Measurements from ENCODE around the gene DGKH.

The DGKH gene

DNA sequence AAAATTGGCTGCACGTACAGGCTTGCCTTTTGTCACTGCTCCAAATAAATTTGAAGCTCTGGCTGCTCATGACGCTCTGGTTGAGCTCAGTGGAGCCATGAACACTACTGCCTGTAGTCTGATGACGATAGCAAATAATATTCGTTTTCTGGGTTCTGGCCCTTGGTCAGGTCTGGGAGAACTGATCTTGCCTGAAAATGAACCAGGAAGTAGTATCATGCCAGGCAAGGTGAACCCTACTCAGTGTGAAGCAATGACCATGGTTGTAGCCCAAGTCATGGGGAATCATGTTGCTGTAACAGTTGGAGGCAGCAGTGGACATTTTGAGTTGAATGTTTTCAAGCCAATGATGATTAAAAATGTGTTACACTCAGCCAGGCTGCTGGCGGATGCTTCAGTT lies 207.4 kb downstream of the DGKH start:
- no peak for DNase-seq

DNA sequence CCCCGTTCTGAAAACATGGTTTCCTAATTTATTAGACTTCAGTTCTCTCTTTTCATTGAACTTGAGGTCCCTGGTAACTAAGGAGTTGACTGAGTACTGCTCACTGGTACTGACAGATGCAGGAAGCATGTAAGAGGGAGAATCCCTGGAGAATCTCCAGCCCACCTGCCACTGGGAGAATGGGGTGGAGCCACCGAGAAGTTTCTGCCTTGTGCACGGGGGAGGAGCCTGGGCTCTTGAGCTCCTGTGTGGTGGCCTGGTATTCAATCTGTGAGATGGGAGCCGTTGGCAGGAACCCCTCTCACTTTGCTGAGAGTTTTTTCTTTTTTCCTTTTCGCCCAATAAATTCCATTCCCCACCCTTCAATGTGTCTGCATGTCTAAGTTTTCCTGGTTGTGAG lies 210.3 kb downstream of the DGKH start:
- DNase-seq = no peak

DNA sequence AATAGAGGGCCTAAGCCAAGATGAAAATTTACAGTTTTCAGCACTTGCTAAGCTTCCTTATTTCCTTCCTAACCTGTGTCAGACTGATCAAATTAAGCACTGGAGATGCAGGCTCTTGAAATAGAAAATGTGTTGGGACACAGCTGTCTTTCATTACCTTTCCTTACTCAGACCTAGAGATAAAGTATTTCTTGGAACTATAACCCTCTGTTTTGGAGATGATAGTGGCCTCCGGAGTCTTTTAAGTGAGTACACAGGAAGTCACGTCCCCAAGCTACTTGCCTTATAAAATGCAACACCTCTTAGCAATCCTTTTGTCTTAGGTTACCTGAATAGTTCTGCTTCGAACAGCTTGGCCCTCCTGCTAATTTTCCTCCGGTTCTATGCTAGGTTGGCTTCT lies 211.1 kb downstream of the DGKH start:
- DNase-seq = no peak

DNA sequence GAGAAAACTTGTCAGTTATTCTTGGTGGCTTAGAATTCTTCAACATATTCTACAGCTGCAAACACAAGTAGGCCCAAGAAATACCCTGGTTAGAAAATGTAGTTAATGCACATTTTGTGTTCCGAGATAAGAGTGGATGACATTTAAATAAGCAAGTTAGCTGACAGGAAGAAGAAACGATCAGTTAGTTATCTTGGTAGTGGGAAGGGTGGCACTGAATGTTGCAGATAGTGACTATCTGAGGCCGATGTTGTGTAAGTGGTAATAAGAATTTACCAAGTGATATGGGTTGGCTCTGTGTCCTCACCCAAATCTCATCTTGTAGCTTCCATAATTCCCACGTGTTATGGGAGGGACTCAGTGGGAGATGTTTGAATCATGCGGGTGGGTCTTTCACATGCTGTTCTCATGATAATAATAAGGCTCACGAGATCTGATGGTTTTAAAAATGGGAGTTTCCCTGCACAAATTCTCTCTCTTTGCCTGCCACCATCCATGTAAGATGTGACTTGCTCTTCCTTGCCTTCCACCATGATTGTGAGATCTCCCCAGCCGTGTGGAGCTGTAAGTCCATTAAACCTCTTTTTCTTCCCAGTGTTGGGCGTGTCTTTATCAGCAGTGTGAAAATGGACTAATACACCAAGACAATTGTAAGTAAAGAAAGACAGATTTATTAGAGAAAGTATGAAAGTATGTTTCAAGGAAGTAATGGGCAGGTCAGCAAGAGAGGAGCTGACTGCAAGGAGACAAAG lies 212.6 kb downstream of the DGKH start:
- no peak for DNase-seq

DNA sequence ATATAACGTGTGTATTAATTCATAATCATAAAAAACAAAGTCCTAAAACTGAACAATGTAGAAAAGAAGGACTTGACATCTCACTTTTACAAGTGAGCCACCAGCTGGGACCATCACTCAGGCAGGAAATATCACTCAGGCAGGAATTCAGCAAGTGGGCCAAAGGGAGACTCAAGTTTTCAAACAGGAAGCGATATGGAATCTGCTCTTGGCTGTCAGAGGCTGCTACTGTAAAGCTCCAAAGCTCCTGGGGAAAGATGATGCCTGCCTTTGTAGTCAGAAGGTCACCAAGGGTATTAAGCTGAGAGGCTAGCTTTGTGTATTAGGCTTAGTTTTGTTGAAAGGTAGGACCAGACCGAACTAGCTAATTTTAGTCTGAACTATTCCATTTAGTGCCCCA lies 218.0 kb downstream of the DGKH start:
- DNase-seq = no peak

DNA sequence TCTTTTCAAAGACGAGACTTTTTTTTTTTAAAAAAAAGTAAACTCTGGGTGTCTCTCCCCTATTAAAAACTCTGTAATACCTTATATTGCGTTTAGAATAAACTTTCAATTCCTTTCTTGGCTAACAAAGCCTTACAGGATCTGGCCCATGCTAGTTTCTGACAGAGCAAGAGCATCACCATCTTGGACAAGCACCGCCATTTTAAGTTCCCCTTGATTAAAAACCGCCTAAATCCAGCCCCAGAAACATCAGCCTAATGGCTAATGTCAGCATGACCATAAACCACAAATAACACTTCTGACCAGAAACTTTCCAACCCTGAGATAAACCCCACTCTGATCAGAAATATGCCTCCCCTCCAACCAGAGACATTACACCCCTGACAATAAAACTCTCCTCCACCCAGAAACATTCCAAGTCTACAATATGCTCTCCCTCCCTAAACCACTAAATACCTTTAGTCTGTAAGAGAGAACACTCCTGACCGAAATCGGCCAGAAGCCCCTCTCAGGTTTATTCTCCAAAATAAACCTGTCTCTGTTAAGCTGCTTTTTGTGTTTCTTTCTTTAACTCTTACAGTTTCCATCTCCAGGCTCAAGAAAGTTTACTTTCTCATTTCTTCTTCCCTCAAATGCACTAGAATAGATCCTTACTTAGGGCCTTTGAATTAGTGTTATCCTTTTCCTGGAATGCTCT lies 221.9 kb downstream of the DGKH start:
- no peak for DNase-seq

DNA sequence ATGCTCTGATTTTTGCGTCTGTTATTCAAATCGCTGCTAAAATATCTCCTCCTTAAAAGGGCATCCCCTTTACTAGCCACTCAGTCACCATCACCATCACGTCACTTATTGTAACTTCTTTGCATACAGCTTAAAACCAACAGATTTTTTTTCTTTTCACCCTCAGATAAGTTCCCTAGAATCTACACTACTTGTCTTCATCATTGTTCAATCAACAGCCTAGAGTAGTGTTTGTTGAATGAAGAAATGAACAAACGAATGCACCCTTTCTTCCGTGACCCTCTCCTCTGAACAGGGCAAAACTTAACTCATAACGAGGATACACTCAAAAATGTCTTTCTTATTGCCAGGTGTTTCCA lies 222.4 kb downstream of the DGKH start:
- no peak for DNase-seq

DNA sequence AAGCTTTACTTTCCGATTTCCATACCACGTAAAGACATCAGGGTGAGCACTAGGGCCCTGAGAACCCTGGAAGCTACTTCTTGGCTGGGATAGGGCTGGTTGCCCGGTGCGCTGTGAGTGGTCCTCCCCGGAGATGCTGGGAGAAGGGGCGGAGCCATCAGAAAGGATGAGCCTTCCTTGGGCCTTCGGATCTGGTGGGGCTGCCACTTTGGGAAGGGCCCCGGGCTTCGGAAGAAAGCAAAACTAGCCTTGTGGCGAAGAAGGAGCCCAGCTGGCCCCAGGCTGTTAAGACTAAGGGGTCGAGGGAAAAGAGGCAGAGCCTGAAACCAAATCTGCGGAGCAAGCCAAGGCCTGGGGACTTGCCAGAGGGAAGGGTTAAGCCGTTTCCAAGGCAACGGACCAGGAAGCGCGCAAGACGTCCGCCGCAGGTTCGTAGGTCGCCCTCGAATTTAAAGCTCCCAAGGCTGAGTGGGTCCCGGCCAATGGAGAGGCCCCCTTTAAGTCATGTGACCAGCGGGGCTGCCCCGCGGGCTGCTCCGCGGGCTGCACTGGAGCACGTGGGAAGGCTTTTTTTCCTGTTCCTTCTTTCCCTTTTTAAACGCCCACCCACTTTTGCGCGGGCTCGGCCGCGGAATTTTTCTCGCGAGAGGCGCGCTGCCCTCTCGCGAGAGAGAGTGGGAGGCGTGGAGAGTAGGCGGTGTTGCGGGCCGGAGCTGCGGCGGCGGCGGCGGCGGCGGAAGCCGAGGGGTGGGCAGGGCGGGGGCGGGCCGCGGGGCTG lies 223.1 kb downstream of the DGKH start:
- peak; percentile 60 for DNase-seq

DNA sequence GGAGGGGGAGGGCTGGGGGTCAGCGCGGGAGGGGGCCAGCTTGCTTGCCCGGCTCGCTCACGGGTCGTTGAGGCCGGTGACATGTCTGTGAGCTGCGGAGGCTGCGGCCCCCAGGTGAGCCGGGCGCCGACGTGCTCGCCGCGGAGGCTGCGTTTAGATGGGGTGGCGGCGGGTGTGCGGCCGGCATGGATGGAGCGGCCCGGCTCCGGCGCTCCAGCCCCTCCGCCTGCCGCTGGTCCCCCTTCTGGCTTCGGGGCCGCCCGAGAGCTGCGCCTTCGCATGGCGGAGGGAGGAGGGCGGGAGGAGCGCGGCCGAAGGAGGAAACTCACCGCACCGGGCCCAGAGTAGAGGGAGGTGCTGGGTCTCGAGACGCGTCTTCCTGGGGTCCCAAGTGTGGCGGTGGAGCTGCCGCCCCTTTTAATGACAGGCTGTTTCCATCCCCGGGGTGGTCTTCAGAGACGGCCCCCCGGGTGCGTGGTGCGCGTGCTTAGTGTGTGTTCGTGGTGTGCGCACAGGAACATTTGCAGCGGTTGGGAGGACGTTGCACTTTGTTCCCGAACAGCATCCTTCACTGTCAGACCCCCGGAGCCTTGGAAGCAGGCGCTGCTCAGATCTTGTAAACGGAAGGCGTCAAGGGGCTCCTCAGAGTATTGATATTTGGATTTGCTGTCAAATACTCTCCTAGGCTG lies 223.8 kb downstream of the DGKH start, which contains the start of gene AKAP11:
Gene AKAP11 (plus strand): TSS at position 38 of the 689 bp plus-strand sequence. CDS start 14,197 bp downstream, outside the sequence.
- DNase-seq = no peak

DNA sequence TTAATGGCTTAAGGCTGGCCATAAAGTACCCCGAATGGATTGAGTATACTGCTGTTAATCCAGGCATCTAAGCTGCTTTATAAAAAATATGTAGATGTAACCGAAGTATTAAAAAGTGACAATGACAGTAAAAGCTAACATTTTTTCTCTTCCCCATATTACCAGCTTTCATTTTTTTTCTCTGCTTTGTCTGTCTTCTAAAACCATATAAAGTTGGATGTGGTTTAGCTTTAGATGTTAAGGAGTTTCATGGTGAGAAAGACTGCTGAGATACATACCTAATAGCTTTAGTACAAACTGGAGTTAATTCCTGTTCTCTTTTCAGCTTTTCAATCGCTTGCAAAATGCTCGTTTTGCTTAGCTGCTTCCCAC lies 224.3 kb downstream of the DGKH start:
- DNase-seq = no peak

DNA sequence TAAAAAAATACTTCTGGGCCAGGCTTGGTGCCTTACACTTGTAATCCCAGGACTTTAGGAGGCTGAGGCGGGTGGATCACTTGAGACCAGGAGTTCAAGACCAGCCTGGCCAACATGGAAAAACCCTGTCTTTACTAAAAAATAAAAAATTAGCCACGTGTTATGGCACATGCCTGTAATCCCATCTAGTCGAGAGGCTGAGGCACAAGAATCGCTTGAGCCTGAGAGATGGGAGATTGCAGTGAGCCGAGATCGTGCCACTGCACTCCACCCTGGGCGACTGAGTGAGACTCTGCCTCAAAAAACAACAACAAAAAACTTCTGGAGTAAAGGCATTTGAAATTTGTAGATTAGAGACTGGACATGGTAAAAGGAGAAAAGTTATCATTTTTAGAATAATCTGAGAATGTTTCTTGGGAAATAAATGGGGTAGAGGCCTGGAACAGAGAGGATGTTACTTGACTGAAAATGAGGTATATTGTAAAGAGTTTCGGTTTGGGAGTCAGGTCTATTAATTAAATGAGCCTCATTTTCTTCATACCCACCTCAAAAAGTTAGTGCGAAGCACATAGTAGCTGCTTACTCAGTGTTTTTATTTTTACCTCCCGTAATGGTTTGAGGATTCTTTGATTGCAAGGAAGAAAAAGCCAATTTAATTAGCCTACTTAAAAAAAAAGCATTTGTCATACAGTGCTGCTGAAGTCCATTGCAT lies 226.1 kb downstream of the DGKH start:
- no peak for DNase-seq

DNA sequence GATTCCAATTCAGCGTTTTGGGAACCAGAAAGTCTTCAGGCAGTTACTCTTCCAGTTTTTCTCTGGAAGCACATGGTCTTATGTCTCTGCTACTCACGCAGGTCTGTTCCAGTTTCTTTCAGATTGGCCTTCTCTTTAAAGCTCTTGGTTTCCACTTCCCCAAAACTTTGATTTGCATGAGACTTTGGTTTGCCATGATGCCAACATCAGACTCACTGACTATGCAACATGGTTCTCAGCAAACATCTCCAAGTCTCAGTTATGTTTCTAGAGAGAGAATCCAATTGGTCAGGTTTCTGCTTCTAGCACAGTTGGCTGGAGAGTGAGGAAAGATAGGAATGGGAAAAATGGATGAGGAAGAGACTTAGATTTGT lies 226.6 kb downstream of the DGKH start:
- DNase-seq = no peak

DNA sequence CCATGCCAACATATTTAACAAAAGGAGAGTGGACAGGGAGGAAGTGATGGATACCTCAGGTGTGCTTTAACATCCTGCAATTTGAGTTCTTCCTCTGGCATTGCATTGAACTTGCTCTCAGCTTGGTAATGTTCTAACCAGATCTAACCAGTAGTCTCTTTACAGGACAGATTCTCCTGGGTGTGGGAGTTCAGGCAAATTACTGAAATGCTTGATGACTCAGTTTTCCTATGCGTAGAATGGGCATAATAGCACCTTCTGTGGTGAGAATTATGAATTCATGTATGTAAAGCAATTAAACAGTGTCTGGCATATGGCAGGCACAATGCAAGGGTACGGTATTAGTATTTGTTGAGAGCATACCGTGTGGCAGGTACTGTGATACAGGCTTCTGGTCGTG lies 227.1 kb downstream of the DGKH start:
- DNase-seq = no peak

DNA sequence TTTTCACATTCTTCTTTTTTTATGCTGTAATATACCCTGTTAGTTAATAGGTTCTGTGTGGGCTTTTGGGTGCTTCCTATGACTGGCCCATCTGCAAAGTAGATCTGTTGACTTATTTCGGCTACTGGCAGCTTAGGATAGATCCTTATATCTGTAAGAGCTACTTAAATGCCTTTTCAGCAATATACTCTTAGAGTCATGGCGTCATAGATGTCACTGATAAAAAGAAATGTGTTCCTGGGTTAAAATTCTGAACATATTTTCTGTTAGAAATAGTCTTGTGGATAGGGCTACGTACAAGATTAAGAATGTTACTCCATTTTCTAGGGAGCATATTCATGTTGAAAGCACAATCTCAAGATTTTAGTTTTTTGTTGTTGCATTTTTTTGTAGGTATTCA lies 228.2 kb downstream of the DGKH start:
- no peak for DNase-seq

DNA sequence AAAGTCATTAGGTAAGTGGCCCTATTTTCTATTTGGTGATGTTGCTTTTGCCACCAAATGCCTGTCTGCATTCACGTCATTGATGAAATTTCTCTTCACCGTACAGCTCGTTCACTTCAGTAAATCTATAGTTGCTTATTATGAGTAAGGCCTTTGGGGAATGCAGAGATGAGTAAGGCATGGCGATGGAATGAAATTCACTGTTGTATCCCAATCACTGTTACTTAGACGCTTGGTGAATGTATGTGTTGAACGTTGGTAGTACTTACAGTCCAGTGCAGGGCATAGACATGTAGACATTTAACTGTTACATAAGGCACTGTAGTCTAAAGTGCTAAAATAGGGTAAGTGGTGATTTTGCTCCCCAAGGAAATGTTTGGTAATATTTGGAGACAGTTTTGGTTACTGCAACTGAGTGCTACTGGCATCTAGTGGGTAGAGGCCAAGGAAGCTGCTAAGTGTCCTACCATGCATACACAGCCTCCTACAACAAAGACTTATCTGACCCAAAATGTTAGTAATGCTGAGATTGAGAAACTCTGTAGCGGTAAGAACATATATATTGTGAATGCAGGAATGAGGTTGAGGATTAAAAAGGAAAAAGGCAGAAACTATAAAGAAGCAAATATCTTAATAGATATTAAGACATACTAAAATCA lies 229.3 kb downstream of the DGKH start:
- DNase-seq = no peak

DNA sequence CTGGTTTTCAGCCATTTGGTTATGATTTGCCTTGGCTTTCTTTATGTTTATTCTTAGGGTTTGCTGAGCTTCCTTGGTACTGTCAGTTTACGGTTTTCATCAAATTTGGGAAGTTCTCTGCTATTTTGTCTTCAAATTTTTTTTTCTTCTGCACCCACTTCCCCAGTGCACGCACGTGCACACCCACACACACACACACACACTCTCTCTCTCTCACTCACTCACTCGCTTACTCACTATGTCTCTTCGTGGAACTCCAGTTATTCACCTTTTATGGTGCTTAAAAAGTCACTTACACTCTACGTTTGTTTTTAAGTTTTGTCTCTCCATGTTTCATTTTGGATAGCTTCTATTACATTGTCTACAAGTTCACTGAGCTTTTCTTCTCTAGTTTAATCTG lies 230.6 kb downstream of the DGKH start:
- DNase-seq = no peak

DNA sequence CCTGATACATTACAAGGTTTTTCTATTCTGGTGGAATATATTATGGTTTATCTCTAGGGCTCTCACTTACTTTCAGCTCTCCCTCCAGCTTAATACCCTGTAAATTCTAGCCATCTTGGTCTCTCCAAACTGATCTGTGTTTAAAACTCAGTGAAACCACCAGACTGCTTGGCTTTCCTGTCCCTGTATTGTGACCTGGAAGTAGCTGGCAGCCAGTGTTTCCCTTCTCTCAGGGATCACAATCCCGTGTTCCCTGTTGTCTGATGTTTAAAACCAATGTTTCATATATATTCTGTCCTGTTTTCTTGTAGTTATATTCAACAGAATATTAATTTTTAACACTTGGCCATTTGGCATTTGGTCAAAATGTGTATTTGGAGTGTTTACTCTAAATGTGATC lies 231.5 kb downstream of the DGKH start:
- DNase-seq = no peak

DNA sequence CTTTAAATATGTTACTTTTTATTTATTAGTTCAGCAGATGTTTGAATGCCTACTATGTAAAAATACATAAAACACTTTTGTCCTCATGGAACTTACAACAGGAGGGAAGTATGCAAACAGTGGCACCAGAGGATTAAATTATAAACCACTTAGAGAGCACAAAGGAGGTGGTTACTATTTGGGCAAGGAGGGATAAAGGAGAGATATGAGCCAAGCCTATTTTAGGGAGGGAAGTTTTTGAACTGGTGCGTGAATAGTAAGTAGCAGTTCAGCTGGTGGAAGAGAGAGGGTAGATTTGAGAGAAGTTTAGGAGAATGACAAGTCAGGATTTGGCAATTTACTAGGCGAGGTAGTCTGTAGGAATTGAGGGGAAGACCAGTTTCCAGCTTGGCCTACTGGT lies 232.1 kb downstream of the DGKH start:
- DNase-seq = no peak

DNA sequence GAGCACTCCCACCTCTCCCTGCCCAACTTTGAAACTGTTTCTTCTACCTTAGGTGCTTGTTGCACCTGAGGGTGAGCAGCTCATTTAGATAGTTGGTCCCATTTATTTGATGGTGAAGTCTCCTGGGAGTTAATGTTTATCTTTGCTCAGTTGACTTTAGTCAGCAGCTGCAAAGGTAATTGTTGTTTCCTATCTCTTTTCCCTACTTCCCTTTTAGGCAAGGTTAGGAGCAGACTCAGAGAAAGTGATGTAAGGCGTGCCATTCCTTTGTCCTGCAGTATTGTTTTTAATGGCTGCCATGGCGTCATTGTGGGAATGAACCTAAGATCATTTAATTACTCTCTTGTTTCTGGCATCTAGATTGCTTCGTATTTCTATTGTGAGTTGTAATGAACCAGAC lies 235.1 kb downstream of the DGKH start:
- no peak for DNase-seq

DNA sequence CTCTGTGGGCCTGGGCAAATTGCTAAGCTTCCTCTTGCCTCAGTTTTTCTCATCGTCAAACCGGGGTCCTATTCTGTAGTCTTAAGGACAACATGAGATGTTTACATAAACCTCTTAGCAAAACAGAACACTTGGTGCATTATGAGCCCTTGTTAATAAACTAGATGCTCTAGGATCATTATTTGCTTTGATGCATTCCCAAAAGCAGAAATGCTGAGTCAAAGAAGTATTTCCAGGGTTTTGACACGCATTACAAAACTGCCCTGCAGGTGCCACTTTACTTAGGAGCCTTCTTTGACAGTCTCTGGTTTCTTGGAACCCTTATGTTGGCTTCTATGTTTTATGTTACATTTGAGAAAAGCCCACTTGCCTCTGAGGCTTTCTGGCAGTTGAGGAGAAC lies 235.6 kb downstream of the DGKH start:
- no peak for DNase-seq

Measured in NCI-H2029 treated with DMSO at 0.1 percent for 48 hours (cell line).